Keratinocyte (primary cell): ENCODE data around the gene IGF1R. TPM values are rescaled to one million over a fixed set of nuclear protein-coding genes. Genes with fewer than 3 reads are reported as not detected.

Source experiments
- DNase-seq: peaks from one replicate; pipeline ENCODE4 v3.0.0-alpha.2; 2011; ENCODE audit warnings: low read depth, missing footprints, low spot score
- FAIRE-seq: peaks from 2 replicates; lab custom pipeline; 2011; peaks lifted over from hg19 to GRCh38; lab: Jason Lieb, UNC
- H2AFZ ChIP-seq: 2 replicates; pipeline ENCODE4 v1.6.0; 2012; ENCODE audit warnings: low read length, control low read depth, inconsistent platforms; ENCODE audit not compliant: control insufficient read depth
- H3K27ac ChIP-seq: 2 replicates; pipeline ENCODE4 v1.5.1; 2011; ENCODE audit warnings: low read length; ENCODE audit not compliant: control insufficient read depth, insufficient read depth
- H3K27me3 ChIP-seq: 3 replicates; pipeline ENCODE4 v1.6.0; 2011; ENCODE audit warnings: low read length; ENCODE audit not compliant: control insufficient read depth, insufficient read depth; ENCODE audit errors: extremely low read depth
- H3K36me3 ChIP-seq, 2 experiments: 2 replicates in 1 of 2; 3 replicates in 1 of 2; pipeline ENCODE4 v1.5.1; 2011; ENCODE audit warnings: low read length in 2 of 2, mild to moderate bottlenecking in 1 of 2; ENCODE audit not compliant: control insufficient read depth in 2 of 2, insufficient read depth in 2 of 2; ENCODE audit errors: extremely low read depth in 1 of 2
- H3K4me1 ChIP-seq: 3 replicates; pipeline ENCODE4 v1.5.1; 2011; ENCODE audit warnings: low read length; ENCODE audit not compliant: control insufficient read depth, insufficient read depth; ENCODE audit errors: extremely low read depth
- H3K4me2 ChIP-seq: 3 replicates; pipeline ENCODE4 v1.6.0; 2011; ENCODE audit warnings: low read depth, low read length; ENCODE audit not compliant: control insufficient read depth, insufficient read depth; ENCODE audit errors: extremely low read depth
- H3K4me3 ChIP-seq, 3 experiments: fragments of 200-600 bp in 1 of 3; sonication (generic) in 1 of 3; 2 replicates in 2 of 3; 3 replicates in 1 of 3; pipeline ENCODE4 v1.5.1; 2011 to 2016; ENCODE audit warnings: low read length in 3 of 3, mild to moderate bottlenecking in 3 of 3, control low read depth in 2 of 3, inconsistent platforms in 1 of 3, low read depth in 1 of 3, mixed read lengths in 1 of 3, mixed run types in 1 of 3, moderate library complexity in 1 of 3; ENCODE audit not compliant: control insufficient read depth in 2 of 3, insufficient read depth in 2 of 3; ENCODE audit errors: extremely low read depth in 1 of 3
- H3K79me2 ChIP-seq: 2 replicates; pipeline ENCODE4 v1.6.0; 2012; ENCODE audit warnings: low read length; ENCODE audit not compliant: control insufficient read depth, insufficient read depth
- H3K9ac ChIP-seq: 3 replicates; pipeline ENCODE4 v1.6.0; 2011; ENCODE audit warnings: low read length; ENCODE audit not compliant: control insufficient read depth, insufficient read depth; ENCODE audit errors: extremely low read depth
- H3K9me1 ChIP-seq: 3 replicates; pipeline ENCODE4 v1.6.0; 2011; ENCODE audit warnings: low read length; ENCODE audit not compliant: control insufficient read depth, insufficient read depth; ENCODE audit errors: extremely low read depth
- H3K9me3 ChIP-seq: 2 replicates; pipeline ENCODE4 v1.5.1; 2012; ENCODE audit warnings: low read depth, low read length; ENCODE audit not compliant: control insufficient read depth
- H4K20me1 ChIP-seq: 3 replicates; pipeline ENCODE4 v1.6.0; 2011; ENCODE audit warnings: low read length; ENCODE audit not compliant: control insufficient read depth, insufficient read depth; ENCODE audit errors: extremely low read depth
- EZH2 ChIP-seq: IDR thresholded peaks from one replicate; pipeline ENCODE4 v1.6.1; 2012; ENCODE audit warnings: inconsistent platforms, mild to moderate bottlenecking, low read length, moderate library complexity
- dilution Hi-C: fragments of 300-500 bp; cut with MboI; formaldehyde crosslinking; loops from one replicate; pipeline ENCODE4 v1.7.0; 2020; ENCODE audit warnings: low sequenced_read_pairs; ENCODE audit not compliant: extremely low pct_ligation_motif_present
- polyA plus RNA-seq, 5 experiments: library from polyadenylated mRNA; depleted of rRNA in 3 of 5; stranded (reverse) in 3 of 5; stranded (forward) in 1 of 5; unstranded in 1 of 5; fragments of >200 nt; gene quantifications; 1 replicate in 1 of 5; 2 replicates in 3 of 5; 3 replicates in 1 of 5; pipeline versions ENCODE4 v1.2.1 to v1.2.3, GENCODE V29; 2011 to 2012; ENCODE audit warnings: missing spikeins in 2 of 5, low read depth in 1 of 5, low replicate concordance in 1 of 5
- TF ChIP-seq, protein P1 (sequence below), 3 experiments: IDR thresholded peaks in 1 of 3; conservative IDR thresholded peaks in 1 of 3; optimal IDR thresholded peaks in 1 of 3; 2 replicates in 2 of 3; 3 replicates in 1 of 3; pipeline versions ENCODE3 to v1.5.1; 2011; ENCODE audit warnings: low read length in 3 of 3, mild to moderate bottlenecking in 3 of 3, moderate library complexity in 2 of 3, control low read depth in 1 of 3, inconsistent platforms in 1 of 3; ENCODE audit not compliant: insufficient read depth in 2 of 3; ENCODE audit errors: extremely low read depth in 1 of 3

IGF1R gene
- polyA plus RNA-seq, 1 donor (not counting 4 experiments of a cell fraction or from before 2014, with no cell fraction given), result 14.5 TPM

DNA sequence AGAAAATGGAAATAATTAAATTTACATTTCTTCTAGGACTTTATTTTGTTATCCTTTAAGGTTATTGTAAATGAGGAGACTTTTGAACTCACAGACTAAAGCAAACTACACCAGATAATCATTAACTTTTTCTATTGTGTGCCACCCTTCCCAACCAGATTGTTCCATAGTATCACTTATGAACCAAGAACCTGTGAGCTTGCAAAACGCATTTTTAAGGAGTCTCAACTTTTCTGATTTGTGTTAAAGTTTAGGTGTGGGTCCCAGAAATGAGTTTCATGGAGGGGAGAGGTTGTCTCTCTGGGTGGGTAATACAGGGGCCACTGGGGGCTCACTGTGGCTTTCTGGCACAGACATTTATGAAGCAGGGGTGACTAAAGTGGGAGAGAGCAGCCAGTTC lies 75.7 kb downstream of the IGF1R start:
- Histone ChIP-seq H3K4me3 (no peak overlapping the region), H4K20me1 (peaks cover 4% of the 10 kb centered on the region), H3K9me1 (no peaks in the 10 kb centered on the region), H3K36me3 (peaks cover 0 to 4% of the 10 kb centered on the region in 2 experiments), H3K9me3 (no peaks in the 10 kb centered on the region), H3K27ac (no peak overlapping the region), H3K9ac (no peak overlapping the region), H3K79me2 (peaks cover 84% of the 10 kb centered on the region), H2AFZ (no peak overlapping the region), H3K27me3 (no peaks in the 10 kb centered on the region), H3K4me1 (peaks cover 35% of the 10 kb centered on the region), H3K4me2 (no peak overlapping the region)
- FAIRE-seq (no peak), DNase-seq (no peak)
- no peak for TF ChIP-seq EZH2
- TF ChIP-seq, protein P1, sequence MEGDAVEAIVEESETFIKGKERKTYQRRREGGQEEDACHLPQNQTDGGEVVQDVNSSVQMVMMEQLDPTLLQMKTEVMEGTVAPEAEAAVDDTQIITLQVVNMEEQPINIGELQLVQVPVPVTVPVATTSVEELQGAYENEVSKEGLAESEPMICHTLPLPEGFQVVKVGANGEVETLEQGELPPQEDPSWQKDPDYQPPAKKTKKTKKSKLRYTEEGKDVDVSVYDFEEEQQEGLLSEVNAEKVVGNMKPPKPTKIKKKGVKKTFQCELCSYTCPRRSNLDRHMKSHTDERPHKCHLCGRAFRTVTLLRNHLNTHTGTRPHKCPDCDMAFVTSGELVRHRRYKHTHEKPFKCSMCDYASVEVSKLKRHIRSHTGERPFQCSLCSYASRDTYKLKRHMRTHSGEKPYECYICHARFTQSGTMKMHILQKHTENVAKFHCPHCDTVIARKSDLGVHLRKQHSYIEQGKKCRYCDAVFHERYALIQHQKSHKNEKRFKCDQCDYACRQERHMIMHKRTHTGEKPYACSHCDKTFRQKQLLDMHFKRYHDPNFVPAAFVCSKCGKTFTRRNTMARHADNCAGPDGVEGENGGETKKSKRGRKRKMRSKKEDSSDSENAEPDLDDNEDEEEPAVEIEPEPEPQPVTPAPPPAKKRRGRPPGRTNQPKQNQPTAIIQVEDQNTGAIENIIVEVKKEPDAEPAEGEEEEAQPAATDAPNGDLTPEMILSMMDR (optimal IDR thresholded peaks at IDR 0.05 in 1 of 3, IDR thresholded peaks at IDR 0.05 in 1 of 3, conservative IDR thresholded peaks at IDR 0.05 in 1 of 3; ENCODE audit: extremely low read depth in 1 of 3, insufficient read depth in 2 of 3, low read length in 3 of 3), result no peak
- dilution Hi-C loops, result no loop called here

DNA sequence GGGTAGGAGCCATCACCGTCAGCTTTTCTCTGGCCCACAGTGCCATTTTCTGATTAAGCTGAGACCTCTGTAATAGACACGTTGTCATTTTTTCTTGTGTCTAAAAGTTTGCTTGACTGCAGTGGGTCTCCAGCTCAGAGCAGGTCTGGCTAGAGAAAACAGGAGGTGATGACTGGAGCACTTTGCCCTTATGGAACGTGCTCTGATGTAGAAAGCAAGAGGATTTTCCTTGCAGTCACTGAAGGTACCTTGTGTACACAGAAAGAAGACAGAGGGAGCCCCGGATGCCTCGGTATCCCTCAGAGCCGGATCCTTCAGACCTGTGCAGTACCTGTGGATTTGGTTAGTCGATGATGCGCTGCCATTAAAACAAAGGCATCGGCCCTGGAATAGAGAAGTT lies 76.2 kb downstream of the IGF1R start:
- Histone ChIP-seq H3K27ac (no peak overlapping the region), H3K9ac (no peak overlapping the region), H2AFZ (no peak overlapping the region), H4K20me1 (peaks cover 4% of the 10 kb centered on the region), H3K4me2 (no peak overlapping the region), H3K4me3 (no peak overlapping the region), H3K9me3 (no peaks in the 10 kb centered on the region), H3K9me1 (no peaks in the 10 kb centered on the region), H3K36me3 (peaks cover 0 to 4% of the 10 kb centered on the region in 2 experiments), H3K27me3 (no peaks in the 10 kb centered on the region), H3K4me1 (peaks cover 35% of the 10 kb centered on the region), H3K79me2 (peaks cover 84% of the 10 kb centered on the region)
- FAIRE-seq (no peak), DNase-seq (no peak)
- TF ChIP-seq, protein P1 (optimal IDR thresholded peaks at IDR 0.05 in 1 of 3, IDR thresholded peaks at IDR 0.05 in 1 of 3, conservative IDR thresholded peaks at IDR 0.05 in 1 of 3; ENCODE audit: extremely low read depth in 1 of 3, insufficient read depth in 2 of 3, low read length in 3 of 3), result no peak
- TF ChIP-seq EZH2, result no peak
- dilution Hi-C loops, result no loop called here
